Hematopoietic multipotent progenitor cell treated with erythropoietin and hydrocortisone succinate and interleukin-3 and kit ligand, for 4 days (in vitro differentiated cells): ENCODE data around the gene IFI6.
A peak's percentile ranks its signal among the peaks of the same experiment; 100 is the strongest.
"Not testable (repeated sequence)": the region's sequence is repeated elsewhere in the genome, so short reads cannot be mapped to it uniquely, and the experiment has no call there.

Experiments used
- DNase-seq: peaks from one replicate; pipeline ENCODE4 v3.0.0-alpha.2; 2015

IFI6 gene

DNA sequence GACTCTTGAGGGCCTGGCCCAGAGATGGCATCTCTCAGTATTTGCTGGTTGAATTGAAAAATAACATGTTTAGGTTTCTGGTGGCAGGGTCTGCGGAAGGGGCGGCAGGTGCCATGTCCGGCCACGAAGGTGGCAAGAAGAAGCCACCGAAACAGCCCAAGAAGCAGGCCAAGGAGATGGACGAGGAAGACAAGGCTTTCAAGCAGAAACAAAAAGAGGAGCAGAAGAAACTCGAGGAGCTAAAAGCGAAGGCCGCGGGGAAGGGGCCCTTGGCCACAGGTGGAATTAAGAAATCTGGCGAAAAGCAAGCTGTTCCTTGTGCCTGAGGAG is 22.7 kb downstream of the IFI6 start:
- no peak for DNase-seq

DNA sequence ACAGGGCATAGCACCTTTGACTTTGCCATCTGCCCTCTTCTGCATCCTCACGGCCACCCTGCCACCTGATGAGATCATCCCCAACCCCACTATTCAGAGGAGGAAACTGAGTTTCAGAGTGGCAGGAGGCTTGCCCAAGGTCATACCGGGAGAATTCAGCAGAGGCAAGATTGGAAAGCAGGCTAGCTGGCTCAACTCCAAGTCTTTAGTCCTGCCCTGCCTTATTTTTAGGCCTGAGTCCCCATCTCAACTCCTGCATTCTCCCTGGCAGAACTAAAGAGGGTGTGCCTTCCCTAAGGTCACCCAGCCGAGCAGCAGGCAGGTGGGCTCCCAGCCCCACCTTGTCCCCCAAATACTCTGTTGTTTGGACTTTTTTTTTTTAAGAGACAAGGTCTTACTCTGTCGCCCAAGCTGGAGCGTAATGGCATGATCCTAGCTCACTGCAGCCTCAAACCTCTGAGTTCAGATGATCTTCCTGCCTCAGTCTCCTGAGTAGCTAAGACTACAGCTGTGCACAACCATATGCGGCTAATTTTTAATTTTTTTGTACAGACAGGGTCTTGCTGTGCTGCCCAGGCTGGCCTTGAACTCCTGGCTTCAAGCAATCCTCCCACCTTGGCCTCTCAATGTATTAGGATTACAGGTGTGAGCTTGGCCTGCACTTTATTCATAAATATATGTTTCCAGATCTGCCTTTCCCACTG is 23.2 kb downstream of the IFI6 start:
- no peak for DNase-seq

DNA sequence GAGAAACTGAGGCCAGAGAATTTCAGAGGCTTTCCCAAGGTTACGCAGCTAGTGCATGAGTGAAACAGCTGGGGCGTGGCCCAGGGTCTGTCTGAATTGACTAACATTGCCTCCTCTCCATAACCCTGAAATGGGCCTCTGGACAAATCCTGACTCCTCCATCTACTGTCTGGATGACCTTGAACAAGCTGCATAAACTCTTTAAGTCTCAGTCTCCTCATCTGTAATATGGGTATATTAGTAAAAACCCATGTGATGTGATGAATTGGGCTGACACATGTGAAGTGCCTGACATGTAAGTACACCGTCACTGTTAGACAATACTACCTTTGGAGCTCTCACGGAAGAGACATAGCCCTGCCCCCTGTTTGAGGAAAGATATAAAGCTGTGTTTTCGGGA is 24.7 kb downstream of the IFI6 start:
- no peak for DNase-seq

DNA sequence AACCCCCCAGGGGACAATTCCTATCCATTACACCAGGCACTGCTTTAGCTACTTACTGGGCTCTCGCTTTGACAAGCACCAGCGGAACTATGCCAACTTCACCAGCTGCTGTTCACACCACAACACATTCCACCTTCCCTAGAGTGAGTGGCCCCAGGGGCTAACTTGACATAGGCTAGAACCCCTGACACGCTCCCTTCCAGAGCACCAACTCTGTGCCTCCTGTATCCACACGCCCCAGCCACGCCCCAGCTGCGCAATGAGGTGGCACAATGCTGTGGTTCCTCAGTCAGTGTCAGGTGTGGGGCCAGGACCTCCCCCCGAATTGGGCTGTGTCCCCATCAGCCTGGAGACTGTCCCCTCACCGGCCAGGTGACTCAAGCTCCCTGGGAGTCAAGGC is 25.3 kb downstream of the IFI6 start:
- DNase-seq, result no peak

DNA sequence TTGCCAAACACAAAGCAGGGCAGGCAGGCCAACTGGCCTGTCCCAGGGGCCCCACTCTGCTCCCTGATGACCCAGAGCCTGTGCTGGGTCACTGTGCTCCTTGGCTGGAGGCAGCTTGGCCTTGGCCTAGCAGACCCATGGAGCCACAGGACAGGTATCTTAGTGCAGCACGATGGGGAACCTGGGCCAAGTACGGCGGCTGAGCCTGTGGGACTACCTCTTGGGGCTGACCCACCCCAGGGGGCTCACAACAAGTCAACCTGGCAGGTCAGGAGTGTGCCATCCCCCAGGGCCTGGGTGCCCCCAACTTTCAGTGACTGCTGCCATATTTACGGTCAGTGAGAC is 26.9 kb downstream of the IFI6 start:
- no peak for DNase-seq

DNA sequence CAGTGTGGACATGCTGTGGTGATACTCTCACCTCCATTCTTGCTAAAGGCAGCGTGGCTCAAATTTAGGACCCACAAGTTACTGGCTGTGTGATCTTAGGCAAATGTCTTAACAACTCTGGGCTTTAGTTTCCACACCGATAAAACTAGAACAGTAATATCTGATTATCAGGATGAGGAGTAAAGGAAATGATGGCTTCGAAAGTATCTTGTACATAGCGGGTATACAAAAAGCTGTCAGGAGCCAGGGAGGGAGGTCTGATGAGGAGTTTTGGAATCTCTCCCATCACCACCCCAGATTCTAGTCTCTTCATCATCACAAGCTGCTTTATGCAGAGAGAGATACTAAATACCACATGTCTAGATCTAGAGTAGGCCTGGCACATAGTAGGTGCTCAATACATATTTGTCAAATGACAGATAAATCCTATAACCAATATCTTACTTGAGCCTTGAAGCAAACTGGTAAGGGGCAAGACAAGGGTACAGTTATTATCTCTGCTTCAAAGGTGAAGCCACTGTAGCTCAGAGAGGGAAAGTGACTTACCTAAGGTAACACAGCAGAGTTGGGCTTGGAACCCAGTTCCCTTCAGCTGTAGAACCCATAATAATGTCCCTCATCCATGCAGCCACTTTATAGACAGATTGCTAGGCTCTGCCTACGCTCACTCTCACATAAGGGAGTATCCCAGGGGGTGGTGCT is 27.5 kb downstream of the IFI6 start:
- no peak for DNase-seq

DNA sequence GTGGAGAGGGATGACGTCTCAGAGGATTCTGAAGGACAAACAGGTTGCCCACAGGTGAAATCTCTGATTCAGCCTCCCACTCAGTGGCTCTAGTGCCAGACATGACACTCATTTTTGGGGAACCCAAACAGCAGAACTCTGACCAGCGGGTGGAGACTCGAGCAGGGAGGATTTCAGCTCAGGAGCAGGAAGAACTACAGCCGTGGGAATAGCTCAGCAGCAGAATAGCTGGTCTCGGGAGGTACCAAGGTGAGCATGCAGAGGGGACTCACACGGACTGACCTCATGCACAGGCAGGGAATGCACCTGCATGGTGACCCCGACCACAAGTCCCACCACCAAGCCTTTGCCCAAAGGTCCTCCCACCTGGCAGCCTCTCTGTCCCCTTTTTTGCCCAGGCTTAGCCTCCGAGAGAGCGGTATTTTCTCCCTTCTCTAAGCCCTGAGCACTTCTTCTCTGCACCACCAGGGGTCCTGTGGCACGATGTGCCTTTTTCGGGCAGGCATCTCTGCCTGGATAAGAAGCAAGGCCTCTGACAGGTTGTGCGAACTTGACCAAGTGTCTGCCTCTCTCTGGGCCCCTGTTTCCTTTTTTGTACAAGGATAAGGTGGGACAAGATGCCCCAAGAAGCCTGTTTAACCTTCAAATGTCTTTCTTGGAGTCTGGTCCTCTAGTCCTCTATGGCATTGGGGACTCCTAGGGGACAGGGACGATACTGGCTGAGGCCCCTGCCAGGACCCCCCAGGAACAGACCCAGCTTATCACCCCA is 28.2 kb downstream of the IFI6 start:
- DNase-seq, result peak; percentile 87

DNA sequence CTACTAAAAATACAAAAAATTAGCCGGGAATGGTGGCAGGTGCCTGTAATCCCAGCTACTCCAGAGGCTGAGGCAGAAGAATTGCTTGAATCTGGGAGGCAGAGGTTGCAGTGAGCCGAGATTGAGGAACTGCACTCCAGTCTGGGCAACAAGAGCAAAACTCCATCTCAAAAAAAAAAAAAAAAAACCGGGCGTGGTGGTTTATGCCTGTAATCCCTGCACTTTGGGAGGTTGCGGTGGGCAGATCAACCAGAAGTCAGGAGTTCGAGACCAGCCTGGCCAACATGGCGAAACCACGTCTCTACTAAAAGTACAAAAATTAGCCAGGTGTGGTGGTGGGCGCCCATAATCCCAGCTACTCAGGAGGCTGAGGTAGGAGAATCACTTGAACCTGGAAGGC is 31.5 kb downstream of the IFI6 start:
- DNase-seq, result not testable (repeated sequence)

DNA sequence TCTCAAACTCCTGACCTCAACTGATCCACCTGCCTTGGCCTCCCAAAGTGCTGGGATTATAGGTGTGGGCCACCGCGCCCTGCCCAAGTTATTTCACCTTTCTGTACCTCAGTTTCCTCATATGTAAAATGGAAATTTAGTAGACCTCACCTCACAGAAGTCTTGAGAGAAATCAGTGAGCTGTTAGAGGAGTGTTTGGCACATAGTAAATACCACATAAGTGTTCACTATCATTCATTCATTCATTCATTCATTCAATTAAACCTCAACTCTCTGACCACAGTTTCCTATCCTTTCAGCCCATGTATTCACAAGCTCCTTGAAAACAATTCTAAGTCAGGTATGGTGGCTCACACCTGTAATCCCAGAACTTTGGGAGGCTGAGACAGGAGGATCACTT is 33.2 kb downstream of the IFI6 start:
- DNase-seq, result no peak

DNA sequence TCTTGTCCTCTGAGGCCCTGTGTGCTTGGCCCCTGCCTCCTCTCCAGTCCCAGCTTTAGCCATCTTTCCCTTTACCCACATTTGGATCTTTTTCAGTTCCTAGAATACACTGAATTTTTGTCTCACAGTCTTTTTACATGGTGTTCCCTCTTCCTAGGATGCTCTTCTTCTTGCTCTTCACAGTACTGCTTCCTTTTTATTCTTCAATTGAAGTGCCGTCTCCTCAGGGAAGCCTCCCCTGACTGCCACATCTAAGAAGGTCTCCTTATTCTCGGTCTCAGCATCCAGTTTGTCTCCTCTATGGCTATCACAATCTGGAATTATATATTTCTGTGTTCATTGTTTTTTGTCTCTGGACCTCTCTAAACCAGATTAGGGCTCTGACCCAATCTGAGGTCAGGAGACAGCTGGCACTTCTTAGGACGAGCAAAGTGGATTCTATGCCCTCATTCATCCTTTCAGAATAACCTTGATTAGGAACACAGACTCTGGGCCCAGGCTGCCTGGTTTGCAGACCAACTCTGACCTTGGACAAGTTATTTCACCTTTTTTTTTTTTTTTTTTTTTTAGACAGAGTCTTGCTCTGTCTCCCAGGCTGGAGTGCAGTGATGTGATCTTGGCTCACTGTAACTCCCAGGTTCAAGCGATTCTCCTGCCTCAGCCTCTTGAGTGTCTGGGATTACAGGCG is 33.8 kb downstream of the IFI6 start:
- no peak for DNase-seq

DNA sequence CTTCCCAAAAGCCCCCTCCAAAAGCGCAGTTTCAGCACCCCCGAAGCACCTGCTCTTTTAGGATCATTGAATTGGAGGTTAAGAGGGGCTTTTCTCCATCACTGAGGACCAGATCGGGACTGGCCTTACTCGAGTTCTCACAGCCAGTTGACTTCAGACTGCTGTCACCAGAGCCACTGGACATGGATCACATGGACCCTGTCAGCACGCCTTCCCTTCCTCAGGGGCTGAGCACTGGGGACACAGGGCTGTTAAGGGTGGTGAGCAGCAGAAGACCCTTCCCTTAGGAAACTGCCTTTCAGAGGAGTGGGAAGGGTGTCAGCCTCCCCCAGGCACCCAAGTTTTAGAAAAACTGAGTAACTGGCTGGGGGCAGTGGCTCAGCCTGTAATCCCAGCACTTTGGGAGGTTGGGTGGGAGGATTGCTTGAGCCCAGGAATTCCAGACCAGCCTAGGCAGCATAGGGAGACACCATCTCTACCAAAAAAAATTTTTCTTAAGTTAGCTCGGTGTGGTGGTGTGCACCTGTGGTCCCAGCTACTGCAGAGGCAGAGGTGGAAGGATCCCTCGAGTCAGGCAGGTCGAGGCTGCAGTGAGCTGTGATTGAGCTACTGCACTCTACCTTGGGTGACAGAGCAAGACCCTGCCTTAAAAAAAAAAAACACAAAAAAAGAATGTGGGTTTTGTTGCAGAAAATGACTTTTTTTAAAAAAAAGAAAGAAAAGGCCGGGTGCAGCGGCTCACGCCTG is 36.4 kb downstream of the IFI6 start:
- DNase-seq, result no peak

DNA sequence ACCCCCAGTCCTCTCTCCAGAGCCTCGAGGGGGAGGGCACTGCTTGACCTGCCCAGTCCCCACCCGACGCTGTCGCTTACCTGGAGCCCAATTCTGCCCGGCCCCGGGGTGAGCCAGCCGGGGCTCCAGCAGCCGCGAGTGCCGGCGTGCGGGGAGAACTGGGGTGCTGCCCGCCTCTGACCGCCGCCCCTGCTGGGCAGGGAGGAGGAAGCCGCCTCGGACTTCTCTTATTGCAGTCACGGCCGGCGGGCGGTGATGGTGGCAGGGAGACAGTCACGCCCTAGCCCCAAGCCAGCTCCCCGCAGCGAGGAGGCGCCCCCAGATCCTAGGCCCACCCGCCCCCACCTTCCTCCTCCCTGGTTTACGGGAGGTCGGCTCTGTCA is 37.0 kb downstream of the IFI6 start, which contains the start of gene FGR:
Gene FGR, minus strand, starts transcription at position 201 of the 383 bp plus-strand sequence. CDS start 11,269 bp downstream, outside the sequence.
- peak; percentile 49 for DNase-seq

DNA sequence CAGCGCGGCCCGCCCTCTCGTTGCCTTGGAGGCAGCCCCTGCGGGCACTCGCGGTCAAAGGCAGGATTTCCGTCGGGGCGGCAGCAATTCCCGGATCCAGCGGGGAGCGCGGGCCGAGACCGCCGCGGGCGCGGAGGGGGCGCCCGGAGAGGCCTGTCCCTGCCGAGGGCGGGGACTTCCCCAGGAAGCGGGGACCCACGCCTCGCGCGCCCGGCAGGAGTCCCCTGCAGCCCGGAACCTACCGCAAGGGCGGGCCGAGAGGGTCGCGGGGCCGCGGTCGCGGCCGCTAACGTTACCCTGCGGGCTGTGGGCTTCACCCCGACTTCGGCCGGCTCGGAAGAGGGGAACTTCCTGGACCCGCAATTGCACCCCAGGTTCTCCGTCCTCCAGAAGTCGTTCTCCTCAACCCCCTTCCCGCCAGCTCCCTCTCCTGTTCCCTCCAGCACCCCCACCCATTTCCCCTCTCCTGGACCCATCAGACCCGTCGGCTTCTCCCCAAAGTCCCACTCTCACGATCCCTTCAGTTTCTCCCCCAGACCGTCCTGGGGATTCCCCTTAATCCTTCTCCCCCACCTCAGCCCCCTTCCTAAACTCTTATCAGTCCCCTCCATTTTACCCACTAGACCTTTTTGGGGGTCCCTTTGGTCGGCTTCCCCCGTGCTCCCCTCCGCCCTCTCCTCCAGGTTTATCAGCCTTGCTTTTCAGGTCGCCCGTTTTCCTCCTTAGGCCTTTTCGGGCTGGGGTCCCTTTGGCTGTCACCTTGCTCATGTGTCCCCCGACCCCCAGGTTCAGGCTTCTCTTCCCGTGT is 37.6 kb downstream of the IFI6 start:
- DNase-seq, result peak; percentile 68

DNA sequence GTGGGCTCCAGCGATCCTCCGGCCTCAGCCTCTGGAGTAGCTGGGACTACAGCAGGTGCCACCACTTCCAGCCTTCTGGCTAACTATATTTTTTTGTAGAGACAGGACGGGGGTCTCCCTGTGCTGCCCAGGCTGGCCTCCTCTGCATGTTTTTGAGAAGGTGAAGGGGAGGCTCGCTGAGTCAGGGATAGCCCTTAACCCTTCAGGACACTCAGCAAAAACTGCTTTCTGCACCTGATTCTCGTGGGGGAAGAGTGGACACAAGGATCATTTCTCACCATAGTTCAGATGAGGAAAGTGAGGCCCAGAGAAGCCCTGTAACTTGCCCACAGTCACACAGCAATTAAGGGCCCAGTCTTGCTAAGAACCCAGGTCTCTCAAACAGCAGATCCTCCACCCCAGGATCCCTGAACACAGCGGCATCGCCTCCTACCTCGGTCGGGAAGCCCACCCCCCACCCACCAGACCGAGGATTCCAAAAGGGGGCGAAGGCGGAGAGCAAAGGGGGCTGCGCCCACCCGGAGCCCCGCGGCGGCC is 38.3 kb downstream of the IFI6 start:
- DNase-seq, result no peak

DNA sequence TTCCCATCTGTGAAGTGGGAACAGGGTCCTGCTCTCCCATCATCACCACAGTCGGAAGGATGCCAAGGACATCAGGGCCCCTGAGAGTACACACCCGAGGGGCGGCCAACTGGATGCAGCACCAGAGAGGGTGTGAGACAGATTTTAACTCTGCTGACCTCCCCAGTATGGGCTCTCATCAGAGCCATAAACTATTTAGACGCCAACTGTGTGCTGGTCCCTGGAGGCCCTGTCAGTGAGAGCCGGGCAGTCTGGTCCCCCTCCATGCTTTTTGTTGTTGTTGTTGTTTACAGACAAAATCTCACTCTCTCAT is 38.7 kb downstream of the IFI6 start:
- DNase-seq, result no peak

DNA sequence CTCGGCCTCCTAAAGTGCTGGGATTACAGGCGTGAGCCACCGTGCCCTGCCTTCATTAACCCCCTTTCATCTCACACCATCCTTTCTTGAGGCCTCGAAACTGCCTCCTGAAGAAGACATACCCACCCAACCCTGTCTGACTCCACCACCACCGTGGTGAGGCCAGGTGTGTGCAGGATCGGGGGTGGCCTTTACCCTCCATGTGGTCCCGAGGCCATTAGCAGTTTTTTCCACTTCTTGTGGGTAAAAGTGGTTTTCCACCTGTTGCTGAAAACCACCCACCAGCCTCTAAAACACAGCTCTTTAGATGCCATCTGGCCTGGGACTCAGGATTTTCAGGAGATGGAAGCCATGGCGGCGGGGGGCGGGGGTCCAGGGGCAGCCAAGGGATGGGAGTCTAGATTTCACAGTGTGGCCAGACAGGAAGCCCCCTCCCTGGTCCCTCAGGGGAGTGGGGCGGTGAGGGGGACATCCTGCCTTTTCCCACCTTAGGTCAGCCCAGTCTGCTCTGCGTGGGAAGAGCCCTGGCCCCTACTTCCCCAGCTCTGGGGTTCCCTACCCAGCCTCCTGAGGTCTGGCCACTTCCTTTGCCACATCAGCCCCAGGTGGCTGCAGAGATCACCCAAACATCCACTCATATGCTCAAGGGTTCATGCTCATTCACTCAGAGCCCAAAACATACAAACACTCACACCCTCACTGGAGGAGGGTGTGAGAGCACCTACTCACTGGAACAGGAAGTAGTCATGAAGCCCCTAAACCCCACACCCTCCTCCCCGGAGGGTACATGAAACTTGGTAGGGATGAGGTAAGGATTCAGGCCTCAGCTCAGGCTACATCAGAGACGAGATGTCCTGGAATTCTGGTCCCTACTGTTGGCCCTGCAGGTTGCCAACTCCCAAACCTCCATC is 39.4 kb downstream of the IFI6 start:
- peak; percentile 55 for DNase-seq

DNA sequence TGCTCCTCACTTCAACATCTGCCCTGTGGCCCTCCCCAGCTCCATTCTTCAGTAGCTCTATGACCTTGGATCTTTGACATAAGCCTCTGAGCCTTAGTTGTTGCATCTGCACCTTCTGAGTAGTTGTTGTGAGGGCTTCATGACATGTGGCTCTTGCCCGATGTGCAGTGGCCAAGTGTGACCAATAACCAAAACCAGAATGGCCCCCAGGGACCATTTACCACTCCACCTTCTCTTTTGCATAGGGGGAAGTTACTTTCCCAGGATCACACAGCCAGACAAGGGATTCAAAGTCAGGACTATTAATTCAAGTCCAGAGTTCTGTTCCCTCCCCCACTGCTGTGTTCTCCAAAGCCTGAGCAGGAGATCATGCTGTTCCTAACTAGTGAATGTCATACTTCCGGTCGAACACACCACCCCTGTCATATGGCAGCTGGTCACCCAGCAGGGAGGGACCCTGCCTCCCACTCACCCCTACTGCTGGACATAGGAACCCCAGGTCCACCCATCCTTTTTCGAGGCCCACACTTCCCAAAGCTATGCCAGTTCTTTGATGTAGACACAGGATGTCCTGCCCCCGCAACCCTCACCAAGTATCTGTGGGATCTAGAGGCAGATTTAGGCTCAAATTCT is 41.0 kb downstream of the IFI6 start:
- no peak for DNase-seq

DNA sequence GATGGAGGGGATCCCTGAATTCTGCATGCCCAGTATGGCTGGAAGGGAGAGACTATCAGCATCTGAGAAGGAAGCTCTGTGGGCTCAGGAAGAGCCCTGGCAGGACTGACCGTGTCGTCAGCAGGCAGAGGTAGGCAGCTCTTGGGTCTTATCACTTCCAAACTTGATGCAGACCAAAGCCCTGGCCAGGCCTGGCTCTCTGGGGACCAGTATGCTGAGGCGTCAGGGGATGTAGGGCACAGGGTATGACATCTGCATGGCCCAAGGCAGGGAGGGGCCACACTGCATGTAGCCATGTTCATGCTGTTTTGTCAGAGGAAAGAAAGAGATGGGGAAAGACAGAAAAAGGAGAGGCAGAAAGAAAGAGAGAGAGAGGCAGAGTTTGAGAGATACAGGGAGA is 43.3 kb downstream of the IFI6 start:
- no peak for DNase-seq

DNA sequence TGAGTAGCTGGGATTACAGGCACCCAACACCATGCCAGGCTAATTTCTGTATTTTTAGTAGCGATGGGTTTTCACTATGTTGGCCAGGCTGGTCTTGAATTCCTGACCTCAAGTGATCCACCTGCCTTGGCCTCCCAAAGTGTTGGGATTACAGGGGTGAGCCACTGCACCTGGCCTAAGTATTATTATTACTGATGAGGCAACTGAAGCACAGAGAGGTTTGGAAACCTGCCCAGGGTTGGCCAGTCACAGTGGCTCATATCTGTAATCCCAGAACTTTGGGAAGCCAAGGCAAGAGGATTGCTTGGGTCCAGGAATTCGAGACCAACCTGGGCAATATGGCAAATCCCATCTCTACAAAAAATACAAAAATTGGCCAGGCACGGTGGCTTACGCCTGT is 44.3 kb downstream of the IFI6 start:
- not testable (repeated sequence) for DNase-seq

DNA sequence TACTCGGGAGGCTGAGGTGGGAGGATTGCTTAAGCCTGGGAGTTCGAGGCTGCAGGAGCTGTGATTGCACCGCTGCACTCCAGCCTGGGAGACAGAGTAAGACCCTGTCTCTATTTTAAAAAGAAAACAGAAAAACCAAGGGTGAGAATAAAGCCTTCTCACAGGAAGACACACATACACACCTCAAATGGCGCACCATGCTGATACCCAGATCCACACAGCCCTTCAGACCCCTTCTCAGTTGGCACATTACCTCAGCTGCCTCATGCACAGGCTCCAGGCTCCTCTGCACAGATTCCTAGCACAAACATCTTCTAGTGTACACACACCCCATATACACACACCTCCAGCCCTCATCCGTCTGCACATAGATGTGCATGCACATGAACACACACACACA is 44.9 kb downstream of the IFI6 start:
- DNase-seq, result no peak
